Activated CD8-positive, alpha-beta memory T cell treated with anti-CD3 and anti-CD28 coated beads, Interleukin-2, amount 10 ng/mL, durations not matched to agents 7 days and 5 days (primary cell): ENCODE results near the gene AMN. TPM values are rescaled to one million over a fixed set of nuclear protein-coding genes. Genes with fewer than 3 reads are reported as not detected.

ENCODE experiments used
- ATAC-seq: fragments of 150-1000 bp; cut with Tn5 transposase; one replicate; pipeline ENCODE4 v1.10.0; 2021; ENCODE audit warnings: moderate library complexity
- CTCF ChIA-PET: fragments of 350-600 bp; sonication (Branson Sonifier 250); formaldehyde crosslinking; loops from one replicate; lab custom pipeline; 2021; ENCODE audit warnings: antibody characterized with exemption; lab: Charles Lee
- DNase-seq: peaks from one replicate; pipeline ENCODE4 v3.0.0-alpha.2; 2020
- H3K27ac Mint-ChIP-seq: one replicate; pipeline ENCODE4 v1.8.0; 2021; ENCODE audit warnings: mild to moderate bottlenecking, mixed read lengths
- H3K27me3 Mint-ChIP-seq: one replicate; pipeline ENCODE4 v1.8.0; 2021; ENCODE audit warnings: mixed read lengths
- H3K36me3 Mint-ChIP-seq: one replicate; pipeline ENCODE4 v1.8.0; 2021; ENCODE audit warnings: mild to moderate bottlenecking, mixed read lengths
- H3K4me1 Mint-ChIP-seq: one replicate; pipeline ENCODE4 v1.8.0; 2021; ENCODE audit warnings: mixed read lengths
- H3K4me3 Mint-ChIP-seq: one replicate; pipeline ENCODE4 v1.8.0; 2021; ENCODE audit warnings: mild to moderate bottlenecking, moderate library complexity, mixed read lengths
- H3K9me3 Mint-ChIP-seq: one replicate; pipeline ENCODE4 v1.8.0; 2022; ENCODE audit warnings: low read depth, mixed read lengths
- total RNA-seq, 2 experiments: library from RNA; stranded (reverse); gene quantifications; one replicate each; pipeline ENCODE4 v1.2.3, GENCODE V29; 2021

The AMN gene
- total RNA-seq, 2 experiments from 2014 or later, result 0.35 to 0.53 TPM

DNA sequence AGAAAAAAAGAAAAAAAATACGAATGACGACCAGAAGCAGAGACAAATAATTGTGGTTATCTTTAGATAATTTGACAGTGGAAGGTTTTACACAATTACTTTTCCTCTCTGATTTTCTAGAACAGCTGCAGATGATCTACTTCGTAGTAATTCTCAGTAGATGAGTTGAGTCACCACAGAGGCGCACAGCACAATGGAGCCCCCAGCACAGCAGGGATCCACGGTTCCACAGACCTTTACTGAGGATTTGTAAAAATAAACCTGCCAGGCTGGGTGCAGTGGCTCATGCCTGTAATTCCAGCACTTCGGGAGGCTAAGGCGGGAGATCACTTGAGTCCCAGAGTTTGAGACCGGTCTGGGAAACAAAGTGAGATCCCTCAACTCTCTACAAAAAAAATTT, 29.3 kb downstream of the AMN start:
- H3K36me3 Mint-ChIP-seq, result no peaks in the 10 kb centered on the region

DNA sequence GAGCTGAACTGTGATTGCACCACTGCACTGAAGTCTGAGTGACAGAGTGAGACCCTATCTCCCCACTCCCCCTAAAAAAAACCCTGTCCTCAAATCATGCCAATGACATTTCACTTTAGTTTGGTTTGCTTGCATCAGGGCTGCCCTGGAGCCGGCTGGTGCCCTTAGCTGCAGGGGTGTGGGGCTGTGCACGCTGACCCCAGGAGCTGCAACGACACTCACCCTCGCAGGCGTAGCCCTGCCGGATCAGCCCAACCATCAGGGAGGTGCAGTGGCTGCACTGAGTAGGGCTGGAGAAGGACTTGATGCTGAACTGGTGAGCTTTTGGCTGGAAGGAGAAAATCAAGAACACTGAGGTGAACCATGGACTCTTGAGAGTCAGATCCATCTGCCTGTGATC, 29.8 kb downstream of the AMN start:
- no peaks in the 10 kb centered on the region for H3K27me3 Mint-ChIP-seq
- CTCF ChIA-PET, result interaction anchor here (0.6 kb wide), 1 partner anchor 391 kb away, joined by 5 read pairs; no protein-coding TSS in a partner anchor

More for the DNA sequence above, 29.3 kb downstream of the AMN start:
- Mint-ChIP-seq H3K27me3 (no peaks in the 10 kb centered on the region), H3K4me1 (peaks cover 17% of the 10 kb centered on the region), H3K9me3 (no peaks in the 10 kb centered on the region), H3K27ac (no peak overlapping the region), H3K4me3 (no peak overlapping the region)
- CTCF ChIA-PET, result no interaction called here
- DNase-seq, result no peak
- ATAC-seq, result no peak

DNA sequence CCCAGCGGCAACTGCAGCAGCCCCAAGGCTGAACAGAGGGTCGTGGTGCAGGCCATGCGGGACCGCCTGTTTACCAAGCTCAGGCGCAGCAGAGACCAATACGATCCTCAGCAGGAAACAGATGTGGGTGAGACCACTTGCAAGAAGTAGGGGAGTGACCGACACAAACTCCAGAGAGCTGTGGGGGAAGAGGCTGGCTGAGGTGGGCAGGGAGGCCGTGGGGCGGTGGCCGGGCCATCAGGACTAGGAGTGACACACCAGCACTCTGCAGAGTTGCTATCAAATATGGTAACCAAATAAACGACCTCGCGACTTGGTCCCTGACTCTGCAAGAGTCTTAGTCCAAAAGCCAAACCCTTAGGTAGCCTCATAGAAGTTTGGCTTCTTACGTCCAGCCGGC, 30.6 kb downstream of the AMN start:
- H3K4me3 Mint-ChIP-seq, result no peak overlapping the region
- H3K36me3 Mint-ChIP-seq, result no peaks in the 10 kb centered on the region
- H3K9me3 Mint-ChIP-seq, result no peaks in the 10 kb centered on the region
- CTCF ChIA-PET, result no interaction called here
- no peaks in the 10 kb centered on the region for H3K27me3 Mint-ChIP-seq
- peaks cover 10% of the 10 kb centered on the region for H3K4me1 Mint-ChIP-seq
- ATAC-seq (no peak), DNase-seq (no peak)
- H3K27ac Mint-ChIP-seq, result no peak overlapping the region

More for the DNA sequence above, 29.8 kb downstream of the AMN start:
- Mint-ChIP-seq H3K9me3 (no peaks in the 10 kb centered on the region), H3K4me1 (peaks cover 13% of the 10 kb centered on the region), H3K36me3 (no peaks in the 10 kb centered on the region), H3K4me3 (no peak overlapping the region), H3K27ac (no peak overlapping the region)
- ATAC-seq, result no peak
- DNase-seq, result no peak

DNA sequence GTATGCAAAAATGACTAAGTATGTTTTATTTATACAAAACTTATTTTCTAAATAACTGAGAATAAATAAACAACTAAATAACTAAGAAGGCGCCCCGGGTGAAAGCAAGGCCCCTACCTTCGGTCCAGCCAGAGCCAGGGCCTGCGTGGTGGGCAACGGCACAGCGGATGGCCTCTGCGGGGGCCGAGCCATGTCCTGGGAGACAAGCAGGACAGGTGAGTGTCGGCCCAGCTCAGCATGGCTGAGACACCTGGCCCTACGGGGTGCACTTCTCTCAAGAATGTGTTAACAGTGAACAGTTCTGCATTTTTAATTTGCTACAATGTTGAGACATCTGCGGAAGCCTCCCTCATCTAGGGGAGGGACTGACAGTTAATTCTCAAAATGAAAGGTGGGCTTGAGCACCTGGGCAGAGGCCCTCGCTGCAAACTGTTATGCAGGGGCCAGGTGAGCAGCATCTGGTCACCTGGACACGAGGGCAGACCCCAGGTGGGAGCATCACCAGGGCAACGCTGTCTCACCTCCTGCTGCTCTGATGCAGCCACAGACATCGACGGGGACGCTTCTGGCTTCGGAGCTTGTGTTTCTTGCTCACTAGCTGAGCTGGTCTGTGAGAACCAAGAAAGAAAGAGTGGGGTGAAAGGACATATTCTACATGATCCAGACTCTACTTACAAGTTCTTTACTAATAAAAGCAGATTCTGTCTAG, 31.8 kb downstream of the AMN start:
- ATAC-seq (no peak), DNase-seq (no peak)
- Mint-ChIP-seq H3K4me1 (peaks cover 4% of the 10 kb centered on the region), H3K36me3 (no peaks in the 10 kb centered on the region), H3K4me3 (no peak overlapping the region), H3K9me3 (no peaks in the 10 kb centered on the region), H3K27ac (no peak overlapping the region), H3K27me3 (no peaks in the 10 kb centered on the region)
- CTCF ChIA-PET, result no interaction called here

DNA sequence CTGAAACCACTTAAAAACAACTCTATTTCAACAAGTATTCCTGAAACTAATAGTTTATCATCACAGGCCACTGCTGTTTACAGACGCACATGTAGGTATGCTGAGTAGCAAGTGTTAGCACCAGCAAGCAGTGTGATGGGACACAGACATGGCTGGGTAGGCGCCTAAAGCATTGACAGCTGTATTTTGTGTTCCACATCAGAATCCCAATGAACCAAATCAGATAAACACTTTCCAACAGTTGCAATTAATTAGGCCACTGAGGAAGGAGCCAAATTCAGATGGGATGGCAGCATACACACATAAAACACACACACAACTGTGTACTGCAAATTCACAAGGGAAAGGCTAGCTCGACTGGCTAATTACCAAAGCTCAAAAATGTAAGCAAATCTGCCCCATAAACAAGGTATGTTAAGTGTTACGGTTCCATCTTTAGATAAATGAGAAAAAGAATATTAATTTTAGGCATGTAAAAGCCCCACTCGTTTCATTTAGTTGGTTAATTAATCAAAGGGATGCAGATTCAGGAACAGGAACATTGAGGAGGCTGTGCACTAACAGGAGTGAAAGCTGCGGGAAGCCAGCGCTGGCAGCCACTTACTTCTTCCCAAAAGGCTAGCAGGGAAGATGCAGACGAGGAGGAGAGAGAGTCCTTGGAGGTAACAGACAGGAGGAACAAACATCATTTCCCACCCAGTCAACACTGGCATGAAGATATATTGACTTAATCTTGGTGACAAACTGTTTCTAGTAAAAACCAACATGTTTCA, 33.4 kb downstream of the AMN start:
- H3K4me1 Mint-ChIP-seq, result no peaks in the 10 kb centered on the region
- ATAC-seq (no peak), DNase-seq (no peak)
- no peak overlapping the region for H3K4me3 Mint-ChIP-seq
- no peaks in the 10 kb centered on the region for H3K27me3 Mint-ChIP-seq
- no peaks in the 10 kb centered on the region for H3K36me3 Mint-ChIP-seq
- H3K9me3 Mint-ChIP-seq, result no peaks in the 10 kb centered on the region
- CTCF ChIA-PET, result interaction anchor here (1.3 kb wide), 1 partner anchor 262 kb away, joined by 3 read pairs; no protein-coding TSS in a partner anchor
- no peak overlapping the region for H3K27ac Mint-ChIP-seq

DNA sequence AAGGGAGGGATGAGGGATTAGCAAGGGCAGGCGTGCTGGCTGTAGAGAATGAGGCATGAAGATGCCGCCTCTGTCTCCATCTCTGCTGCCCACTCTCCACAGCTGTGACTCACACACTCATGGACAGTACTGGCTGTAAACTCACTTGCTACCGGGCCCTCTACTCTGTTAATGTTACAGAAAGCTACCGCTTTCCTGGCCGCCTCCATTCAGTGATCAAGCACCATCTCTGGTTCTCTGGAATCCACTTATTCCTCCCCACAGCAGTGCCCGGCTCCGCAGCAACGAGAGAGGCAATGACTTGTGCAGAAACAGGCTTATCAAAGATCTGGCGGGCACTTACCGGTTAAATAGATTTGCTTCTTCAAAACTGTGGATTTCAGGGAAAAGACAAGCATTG, 34.8 kb downstream of the AMN start:
- CTCF ChIA-PET, result no interaction called here
- Mint-ChIP-seq H3K9me3 (no peaks in the 10 kb centered on the region), H3K36me3 (no peaks in the 10 kb centered on the region), H3K27me3 (no peaks in the 10 kb centered on the region), H3K27ac (no peak overlapping the region), H3K4me3 (no peak overlapping the region), H3K4me1 (no peaks in the 10 kb centered on the region)
- DNase-seq (no peak), ATAC-seq (no peak)

DNA sequence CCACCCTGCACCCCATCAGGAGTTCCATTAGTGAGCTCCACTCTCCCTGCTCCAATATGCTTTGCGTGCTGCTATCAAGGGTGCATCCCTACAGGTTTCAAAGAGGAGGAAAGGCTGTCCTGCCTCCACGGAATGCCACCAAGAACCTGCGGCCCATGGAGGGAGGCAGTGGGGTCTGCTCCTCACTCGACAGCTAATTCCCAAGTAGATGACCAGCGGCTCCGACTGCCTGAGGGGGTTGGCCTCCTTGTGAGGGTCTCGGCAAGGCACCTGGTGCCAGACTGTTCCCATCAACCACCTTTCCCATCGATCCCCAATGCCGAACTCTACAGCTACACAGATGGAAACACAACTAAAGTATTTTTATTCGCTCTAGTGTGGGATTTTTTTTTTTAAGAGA, 36.0 kb downstream of the AMN start:
- no peak overlapping the region for H3K27ac Mint-ChIP-seq
- no peaks in the 10 kb centered on the region for H3K36me3 Mint-ChIP-seq
- no peaks in the 10 kb centered on the region for H3K4me1 Mint-ChIP-seq
- H3K27me3 Mint-ChIP-seq, result no peaks in the 10 kb centered on the region
- no peaks in the 10 kb centered on the region for H3K9me3 Mint-ChIP-seq
- ATAC-seq, result no peak
- H3K4me3 Mint-ChIP-seq, result no peak overlapping the region
- CTCF ChIA-PET, result no interaction called here
- DNase-seq, result no peak

DNA sequence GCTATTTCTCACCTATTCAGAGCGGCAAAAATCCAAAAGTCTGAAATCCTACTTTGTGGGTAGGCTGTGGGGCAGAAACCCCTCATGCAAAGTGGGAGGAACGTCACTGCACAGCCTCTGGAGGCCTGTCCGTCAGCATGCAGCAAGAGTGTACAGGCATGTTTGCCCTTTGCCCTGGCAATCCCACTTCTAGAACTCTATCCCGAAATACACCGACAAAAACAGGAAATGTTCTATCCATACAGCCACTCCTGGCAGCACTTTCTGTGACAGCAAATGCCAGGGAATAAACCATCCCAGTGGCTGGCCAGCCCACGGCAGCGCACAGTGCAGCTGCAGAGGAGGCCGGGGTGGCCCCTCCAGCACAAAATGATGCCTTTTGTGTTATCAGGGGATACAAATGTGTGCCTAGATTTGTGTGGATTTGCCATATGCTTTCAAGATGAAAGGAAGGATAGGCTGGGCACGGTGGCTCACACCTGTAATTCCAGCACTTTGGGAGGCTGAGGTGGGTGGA, 39.7 kb downstream of the AMN start:
- Mint-ChIP-seq H3K27ac (no peak overlapping the region), H3K36me3 (no peaks in the 10 kb centered on the region), H3K4me3 (no peak overlapping the region), H3K4me1 (no peaks in the 10 kb centered on the region), H3K9me3 (no peaks in the 10 kb centered on the region), H3K27me3 (no peaks in the 10 kb centered on the region)
- DNase-seq (no peak), ATAC-seq (no peak)
- CTCF ChIA-PET, result no interaction called here

DNA sequence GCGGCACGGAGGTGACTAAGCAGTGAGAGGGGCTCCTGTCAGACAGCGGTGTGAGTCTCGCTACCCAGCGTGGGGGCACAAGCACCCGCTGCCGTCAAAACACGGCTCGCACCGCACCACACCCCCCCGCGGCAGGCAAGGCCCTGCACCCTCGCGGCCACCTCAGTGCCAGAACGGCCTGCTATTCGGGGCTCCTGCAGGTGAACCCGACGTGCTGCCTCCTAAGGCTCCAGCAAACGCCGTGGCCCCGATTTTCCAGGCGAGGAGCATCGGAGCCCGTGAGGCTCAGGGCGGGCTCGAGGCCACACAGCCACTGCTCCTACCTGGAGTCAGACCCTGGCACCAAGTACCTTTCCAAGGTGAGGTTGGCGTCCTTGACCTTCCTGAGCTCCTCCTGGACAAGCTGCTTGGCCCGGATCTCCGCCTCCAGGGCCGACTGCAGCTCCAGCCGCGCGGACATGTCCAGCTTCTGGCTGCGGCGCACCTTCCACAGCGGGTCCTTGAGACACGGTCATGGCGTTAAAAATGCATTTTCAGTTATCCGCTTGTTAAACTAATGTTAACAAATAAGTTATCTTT, 41.8 kb downstream of the AMN start:
- Mint-ChIP-seq H3K9me3 (no peaks in the 10 kb centered on the region), H3K27ac (no peak overlapping the region), H3K4me1 (no peaks in the 10 kb centered on the region), H3K4me3 (no peak overlapping the region), H3K36me3 (no peaks in the 10 kb centered on the region), H3K27me3 (no peaks in the 10 kb centered on the region)
- ATAC-seq (no peak), DNase-seq (no peak)
- CTCF ChIA-PET, result no interaction called here

DNA sequence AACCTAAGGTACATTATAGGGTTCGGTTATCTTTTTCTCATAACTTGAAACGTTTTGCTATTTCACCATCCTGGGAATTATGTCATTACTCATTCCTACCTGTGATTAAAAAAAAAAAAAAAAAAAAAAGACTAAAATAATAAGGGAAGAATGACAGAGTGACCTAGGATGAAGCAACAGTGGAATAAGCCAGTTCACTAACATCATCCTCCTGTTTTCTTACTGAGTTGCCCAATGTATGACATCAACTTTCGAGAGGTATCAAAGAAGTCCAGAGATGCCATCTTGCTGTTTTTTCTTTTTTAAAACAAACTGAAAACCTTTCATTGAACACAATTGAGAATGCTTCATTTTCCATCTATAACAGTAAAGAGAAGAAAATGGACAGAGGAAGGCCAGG, 42.8 kb downstream of the AMN start:
- DNase-seq (no peak), ATAC-seq (no peak)
- Mint-ChIP-seq H3K4me3 (no peak overlapping the region), H3K9me3 (no peaks in the 10 kb centered on the region), H3K4me1 (no peaks in the 10 kb centered on the region), H3K36me3 (no peaks in the 10 kb centered on the region), H3K27me3 (no peaks in the 10 kb centered on the region), H3K27ac (no peak overlapping the region)
- CTCF ChIA-PET, result no interaction called here

DNA sequence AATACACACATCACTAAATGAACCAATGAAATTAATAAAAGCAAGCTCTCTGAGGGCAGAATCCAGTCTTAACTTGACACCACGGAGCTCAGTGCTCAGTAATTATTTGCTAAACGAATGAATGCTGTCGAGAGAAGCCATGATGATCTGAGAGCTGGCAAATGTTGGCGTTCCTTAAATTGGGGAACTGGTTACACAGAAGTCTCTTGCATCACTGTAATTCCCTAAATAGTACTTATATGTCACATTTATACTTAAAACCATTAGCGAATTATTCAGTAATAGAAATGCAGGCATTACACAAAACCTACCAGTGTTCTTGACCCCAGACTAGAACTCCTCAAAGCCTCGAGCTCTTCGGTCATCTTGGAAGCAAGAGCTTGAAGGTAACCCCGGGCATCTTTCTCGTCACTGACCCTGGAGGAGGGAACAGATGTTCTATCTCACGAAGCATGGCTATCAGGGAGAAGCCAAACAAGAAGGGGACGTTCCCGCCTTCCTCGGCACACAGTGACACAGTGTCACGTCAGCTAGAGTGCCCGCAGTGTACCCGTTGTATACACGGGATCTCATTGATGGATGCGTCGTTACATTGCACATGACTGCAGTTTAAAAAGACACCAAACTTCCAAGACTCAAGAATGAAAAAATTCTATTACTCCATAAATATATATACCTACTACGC, 43.6 kb downstream of the AMN start:
- H3K36me3 Mint-ChIP-seq, result no peaks in the 10 kb centered on the region
- no peaks in the 10 kb centered on the region for H3K4me1 Mint-ChIP-seq
- H3K4me3 Mint-ChIP-seq, result no peak overlapping the region
- H3K27me3 Mint-ChIP-seq, result no peaks in the 10 kb centered on the region
- CTCF ChIA-PET, result no interaction called here
- H3K27ac Mint-ChIP-seq, result no peak overlapping the region
- ATAC-seq (no peak), DNase-seq (no peak)
- H3K9me3 Mint-ChIP-seq, result no peaks in the 10 kb centered on the region

DNA sequence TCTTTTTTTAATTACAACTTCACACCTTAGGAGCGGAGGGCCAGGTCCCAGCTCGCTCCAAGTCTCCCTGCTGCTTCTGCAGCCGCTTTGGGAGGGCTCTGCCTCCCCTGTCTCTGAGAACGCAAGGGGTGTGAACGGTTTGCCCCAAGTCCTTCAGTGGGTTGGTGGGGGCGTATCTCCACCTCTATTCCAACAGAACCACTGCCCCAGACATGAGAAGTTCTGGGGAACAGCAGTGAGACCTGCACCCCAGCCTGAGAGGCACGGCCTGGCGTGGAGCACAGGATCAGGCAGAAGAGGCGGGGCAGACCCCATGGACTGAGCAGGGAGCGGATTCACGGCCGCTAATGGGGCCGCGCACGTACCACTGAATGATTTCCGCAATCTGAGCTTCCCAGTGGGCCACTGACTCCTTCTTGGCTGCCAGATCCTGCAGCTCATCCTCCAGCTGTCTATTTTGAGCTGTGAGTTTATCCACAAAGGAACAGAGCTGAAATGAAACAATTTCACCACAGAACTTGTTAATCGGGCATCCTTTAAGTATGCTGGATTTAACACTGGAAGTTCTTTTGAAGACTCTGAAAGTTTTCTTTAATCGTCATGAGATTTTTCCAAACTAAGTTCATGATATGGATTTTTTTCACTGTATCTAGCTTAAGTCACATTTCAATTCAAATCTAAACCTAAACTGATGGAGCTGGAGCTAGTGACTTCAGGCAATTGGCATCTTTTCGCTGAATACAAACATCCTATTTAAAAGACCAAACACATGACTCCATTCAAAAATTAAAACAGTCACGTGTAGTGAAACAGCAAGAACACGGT, 44.4 kb downstream of the AMN start:
- ATAC-seq, result no peak
- no peak for DNase-seq

DNA sequence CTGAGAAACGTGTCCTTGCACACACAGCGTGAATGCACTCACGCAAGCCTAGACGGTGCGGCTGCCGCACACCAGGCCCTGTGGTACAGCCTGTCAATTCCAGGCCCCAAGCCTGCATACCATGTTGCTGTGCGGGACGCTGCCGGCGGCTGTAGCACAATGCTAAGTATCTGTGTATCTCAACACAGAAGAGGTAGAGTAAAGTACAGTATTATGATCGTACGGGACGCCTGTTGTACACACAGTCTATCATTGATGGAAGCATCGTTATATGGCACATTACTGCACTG, 45.0 kb downstream of the AMN start:
- no peaks in the 10 kb centered on the region for H3K27me3 Mint-ChIP-seq
- H3K9me3 Mint-ChIP-seq, result no peaks in the 10 kb centered on the region
- DNase-seq (no peak), ATAC-seq (no peak)
- CTCF ChIA-PET, result no interaction called here
- no peaks in the 10 kb centered on the region for H3K36me3 Mint-ChIP-seq
- no peak overlapping the region for H3K27ac Mint-ChIP-seq
- no peak overlapping the region for H3K4me3 Mint-ChIP-seq
- no peaks in the 10 kb centered on the region for H3K4me1 Mint-ChIP-seq

More for the DNA sequence above, 44.4 kb downstream of the AMN start:
- Mint-ChIP-seq H3K4me3 (no peak overlapping the region), H3K27ac (no peak overlapping the region), H3K9me3 (no peaks in the 10 kb centered on the region), H3K36me3 (no peaks in the 10 kb centered on the region), H3K4me1 (no peaks in the 10 kb centered on the region), H3K27me3 (no peaks in the 10 kb centered on the region)
- CTCF ChIA-PET, result no interaction called here
